ENCODE results near the gene TPTE2. TPM values are rescaled to one million over a fixed set of nuclear protein-coding genes. Genes with fewer than 3 reads are reported as not detected.

TPTE2 gene
- total RNA-seq, 1 donor from 2014 or later: not detected

DNA sequence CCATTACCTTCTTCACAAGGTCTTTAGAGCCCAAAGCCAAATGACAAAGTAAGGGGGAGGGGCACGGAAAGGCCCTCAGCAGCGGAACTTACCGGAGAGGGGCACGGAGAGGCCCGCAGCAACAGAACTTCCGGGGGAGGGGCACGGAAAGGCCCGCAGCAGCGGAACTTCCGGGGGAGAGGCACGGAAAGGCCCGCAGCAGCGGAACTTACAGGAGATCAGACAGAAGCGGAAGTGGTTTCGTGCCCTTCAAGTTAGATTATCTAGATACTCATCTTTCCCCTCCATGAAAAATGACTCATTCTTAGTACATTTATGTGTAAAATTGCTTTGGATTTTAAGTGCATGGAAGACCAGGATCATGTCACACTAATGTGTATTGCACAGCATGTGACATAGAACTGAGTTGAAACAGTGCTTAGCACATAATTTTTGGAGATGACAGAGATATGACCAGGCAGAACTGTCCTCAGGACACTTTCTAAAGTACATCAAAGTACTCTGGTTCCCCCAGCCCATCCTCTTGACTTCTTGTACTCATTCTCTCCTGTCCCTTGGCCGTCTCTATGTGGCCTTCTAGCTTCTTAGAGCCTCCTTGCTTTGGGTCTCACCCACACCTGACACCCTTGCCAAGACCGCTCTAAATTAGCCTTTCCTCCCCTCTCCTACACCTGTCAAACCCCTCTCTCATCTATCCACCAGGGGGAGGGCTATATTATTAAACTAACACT, 25.7 kb upstream of the TPTE2 start:
- TF ChIP-seq, protein P1, sequence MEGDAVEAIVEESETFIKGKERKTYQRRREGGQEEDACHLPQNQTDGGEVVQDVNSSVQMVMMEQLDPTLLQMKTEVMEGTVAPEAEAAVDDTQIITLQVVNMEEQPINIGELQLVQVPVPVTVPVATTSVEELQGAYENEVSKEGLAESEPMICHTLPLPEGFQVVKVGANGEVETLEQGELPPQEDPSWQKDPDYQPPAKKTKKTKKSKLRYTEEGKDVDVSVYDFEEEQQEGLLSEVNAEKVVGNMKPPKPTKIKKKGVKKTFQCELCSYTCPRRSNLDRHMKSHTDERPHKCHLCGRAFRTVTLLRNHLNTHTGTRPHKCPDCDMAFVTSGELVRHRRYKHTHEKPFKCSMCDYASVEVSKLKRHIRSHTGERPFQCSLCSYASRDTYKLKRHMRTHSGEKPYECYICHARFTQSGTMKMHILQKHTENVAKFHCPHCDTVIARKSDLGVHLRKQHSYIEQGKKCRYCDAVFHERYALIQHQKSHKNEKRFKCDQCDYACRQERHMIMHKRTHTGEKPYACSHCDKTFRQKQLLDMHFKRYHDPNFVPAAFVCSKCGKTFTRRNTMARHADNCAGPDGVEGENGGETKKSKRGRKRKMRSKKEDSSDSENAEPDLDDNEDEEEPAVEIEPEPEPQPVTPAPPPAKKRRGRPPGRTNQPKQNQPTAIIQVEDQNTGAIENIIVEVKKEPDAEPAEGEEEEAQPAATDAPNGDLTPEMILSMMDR (IDR thresholded peaks at IDR 0.05; ENCODE audit: unreplicated experiment): no peak
- Mint-ChIP-seq H3K27me3 (no peaks in the 10 kb centered on the region), H3K9me3 (ENCODE audit: low read depth) (peaks cover 33% of the 10 kb centered on the region), H3K4me1 (ENCODE audit: low read depth) (no peaks in the 10 kb centered on the region), H3K36me3 (ENCODE audit: insufficient read depth) (no peaks in the 10 kb centered on the region), H3K27ac (no peak overlapping the region), H3K4me3 (ENCODE audit: low read depth) (no peak overlapping the region)
- DNase-seq (ENCODE audit: low spot score, unreplicated experiment): no peak

- Mint-ChIP-seq H3K4me3 (ENCODE audit: low read depth) (no peak overlapping the region), H3K4me1 (ENCODE audit: low read depth) (no peaks in the 10 kb centered on the region), H3K27me3 (no peaks in the 10 kb centered on the region), H3K9me3 (ENCODE audit: low read depth) (peaks cover 25% of the 10 kb centered on the region), H3K27ac (no peak overlapping the region), H3K36me3 (ENCODE audit: insufficient read depth) (no peaks in the 10 kb centered on the region)
- no peak for DNase-seq (ENCODE audit: low spot score, unreplicated experiment)
- TF ChIP-seq, protein P1 (IDR thresholded peaks at IDR 0.05; ENCODE audit: unreplicated experiment): no peak
These were observed 20.3 kb upstream of the TPTE2 start for GRCh38 chr13:19581675-19582074.

- H3K4me3 Mint-ChIP-seq (ENCODE audit: low read depth): no peak overlapping the region
- TF ChIP-seq, protein P1 (IDR thresholded peaks at IDR 0.05; ENCODE audit: unreplicated experiment): no peak
These were observed 13.9 kb upstream of the TPTE2 start for GRCh38 chr13:19575230-19575629.

GRCh38 chr13:19573120-19573716, 11.9 kb upstream of the TPTE2 start:
- Mint-ChIP-seq H3K4me3 (ENCODE audit: low read depth) (no peak overlapping the region), H3K9me3 (ENCODE audit: low read depth) (peaks cover 29% of the 10 kb centered on the region), H3K36me3 (ENCODE audit: insufficient read depth) (no peaks in the 10 kb centered on the region), H3K27me3 (no peaks in the 10 kb centered on the region), H3K27ac (no peak overlapping the region), H3K4me1 (ENCODE audit: low read depth) (no peaks in the 10 kb centered on the region)
- TF ChIP-seq, protein P1 (IDR thresholded peaks at IDR 0.05; ENCODE audit: unreplicated experiment): no peak
- no peak for DNase-seq (ENCODE audit: low spot score, unreplicated experiment)

More at GRCh38 chr13:19575230-19575629, 13.9 kb upstream of the TPTE2 start:
- peaks cover 26% of the 10 kb centered on the region for H3K9me3 Mint-ChIP-seq (ENCODE audit: low read depth)
- H3K27me3 Mint-ChIP-seq: no peaks in the 10 kb centered on the region
- H3K36me3 Mint-ChIP-seq (ENCODE audit: insufficient read depth): no peaks in the 10 kb centered on the region
- no peak for DNase-seq (ENCODE audit: low spot score, unreplicated experiment)
- H3K27ac Mint-ChIP-seq: no peak overlapping the region
- no peaks in the 10 kb centered on the region for H3K4me1 Mint-ChIP-seq (ENCODE audit: low read depth)

DNA sequence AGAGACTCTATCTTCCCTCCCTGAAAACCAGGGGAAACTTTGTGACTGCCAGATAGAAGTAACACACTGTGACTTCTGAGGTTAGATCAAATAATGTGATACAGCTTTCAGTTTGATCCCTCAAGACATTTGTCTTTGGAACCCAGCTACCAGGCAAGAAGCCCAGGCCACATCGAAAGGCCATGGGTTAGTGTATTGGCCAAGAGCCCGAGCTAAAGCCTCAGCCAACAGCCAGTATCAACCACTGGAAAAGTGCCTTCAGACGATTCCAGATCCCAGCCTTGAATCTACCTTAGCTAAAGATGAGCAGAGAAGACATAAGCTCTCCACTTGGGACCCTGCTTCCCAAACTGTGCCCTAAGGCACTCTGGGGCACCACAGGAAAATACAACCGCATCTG, 10.9 kb upstream of the TPTE2 start:
- Mint-ChIP-seq H3K27ac (no peak overlapping the region), H3K4me3 (ENCODE audit: low read depth) (no peak overlapping the region), H3K9me3 (ENCODE audit: low read depth) (peaks cover 35% of the 10 kb centered on the region), H3K4me1 (ENCODE audit: low read depth) (no peaks in the 10 kb centered on the region), H3K36me3 (ENCODE audit: insufficient read depth) (no peaks in the 10 kb centered on the region), H3K27me3 (no peaks in the 10 kb centered on the region)
- TF ChIP-seq, protein P1 (IDR thresholded peaks at IDR 0.05; ENCODE audit: unreplicated experiment): no peak
- DNase-seq (ENCODE audit: low spot score, unreplicated experiment): no peak

All from progenitor cell of endocrine pancreas (in vitro differentiated cells).